K562 (cell line): ENCODE results near the gene VSIG10L. TPM values are rescaled to one million over a fixed set of nuclear protein-coding genes. Genes with fewer than 3 reads are reported as not detected.

Source experiments
- ARID1B ChIP-seq: fragments of 450-650 bp; IDR thresholded peaks from 2 replicates; pipeline ENCODE4 v1.6.1; 2016; ENCODE audit warnings: antibody characterized with exemption, mild to moderate bottlenecking, inconsistent platforms
- ATF4 ChIP-seq: fragments of 450-650 bp; formaldehyde crosslinking; IDR thresholded peaks from 2 replicates; pipeline ENCODE4 v1.4.0; 2022; ENCODE audit warnings: mild to moderate bottlenecking, moderate library complexity
- CTBP1 ChIP-seq: fragments of 450-650 bp; IDR thresholded peaks from 2 replicates; pipeline ENCODE4 v1.6.1; 2016; ENCODE audit warnings: borderline replicate concordance
- E2F3 ChIP-seq: fragments of 250-450 bp; sonication (Bioruptor Pico); IDR thresholded peaks from 2 replicates; pipeline ENCODE4 v1.4.0; 2020; ENCODE audit warnings: mild to moderate bottlenecking
- E2F6 ChIP-seq, 2 experiments: IDR thresholded peaks; 2 replicates each; pipeline ENCODE4 v1.6.1; 2011; ENCODE audit warnings: borderline replicate concordance in 1 of 2, control low read depth in 1 of 2, low read depth in 1 of 2, low read length in 1 of 2, mild to moderate bottlenecking in 1 of 2, mixed read lengths in 1 of 2, moderate library complexity in 1 of 2; ENCODE audit not compliant: insufficient read depth in 1 of 2, insufficient read length in 1 of 2, poor library complexity in 1 of 2, severe bottlenecking in 1 of 2; ENCODE audit errors: extremely low read depth in 1 of 2
- ELF4 ChIP-seq: fragments of 450-650 bp; formaldehyde crosslinking; IDR thresholded peaks from 2 replicates; pipeline ENCODE4 v1.4.0; 2022; ENCODE audit warnings: missing genetic modification characterization
- FOXP4 ChIP-seq: sonication (generic); formaldehyde crosslinking; IDR thresholded peaks from 2 replicates; pipeline ENCODE4 v1.8.0; 2022; ENCODE audit warnings: mild to moderate bottlenecking, missing genetic modification reagents, borderline replicate concordance
- HES1 ChIP-seq: fragments of 450-650 bp; IDR thresholded peaks from 2 replicates; pipeline ENCODE4 v1.6.1; 2016; ENCODE audit warnings: low read depth, mild to moderate bottlenecking, moderate library complexity
- KDM5B ChIP-seq: fragments of 200-600 bp; sonication (generic); IDR thresholded peaks from 2 replicates; pipeline ENCODE4 v1.6.1; 2012; ENCODE audit warnings: low read depth, mild to moderate bottlenecking, moderate library complexity, low read length, control low read depth, inconsistent platforms; ENCODE audit not compliant: insufficient replicate concordance
- MAFG ChIP-seq: fragments of 450-650 bp; conservative IDR thresholded peaks from 2 replicates; pipeline ENCODE4 v1.6.1; 2016; ENCODE audit warnings: missing genetic modification characterization, missing compliant biosample characterization
- OTX1 ChIP-seq: fragments of 450-650 bp; formaldehyde crosslinking; IDR thresholded peaks from 2 replicates; pipeline ENCODE4 v1.4.0; 2022; ENCODE audit warnings: mild to moderate bottlenecking
- PTBP1 ChIP-seq: fragments of 200-400 bp; formaldehyde crosslinking; IDR thresholded peaks from 2 replicates; pipeline ENCODE4 v1.6.1; 2017; ENCODE audit warnings: low read depth, low read length
- RNF2 ChIP-seq: sonication (generic); IDR thresholded peaks from 2 replicates; pipeline ENCODE4 v1.6.1; 2016
- ZNF41 ChIP-seq: fragments of 250-450 bp; sonication (Bioruptor Pico); conservative IDR thresholded peaks from 2 replicates; pipeline ENCODE4 v1.4.0; 2020; ENCODE audit warnings: mild to moderate bottlenecking
- polyA plus RNA-seq, 8 experiments: library from polyadenylated mRNA; depleted of rRNA in 4 of 8; stranded (reverse) in 5 of 8; unstranded in 3 of 8; fragments of >200 nt; fragmentation: Nextera tagmentation in 2 of 8; fragmentation: Illumina TruSeq in 1 of 8; extraction: Ambion mirVana in 2 of 8; extraction: Trizol in 1 of 8; gene quantifications; 2 replicates each; pipeline versions ENCODE4 v1.2.1 to v1.2.3, GENCODE V29; 2011 to 2014; ENCODE audit warnings: inconsistent platforms in 1 of 8, missing spikeins in 1 of 8
- total RNA-seq, 7 experiments: library from RNA; depleted of rRNA in 6 of 7; stranded (reverse); fragments of >200 nt in 6 of 7; fragmentation: Illumina TruSeq in 2 of 7; extraction: Trizol in 2 of 7; gene quantifications; 2 replicates each; pipeline versions ENCODE4 v1.2.1 to v1.2.3, GENCODE V29; 2011 to 2021; ENCODE audit warnings: low replicate concordance in 1 of 7
- TF ChIP-seq, protein P1 (sequence below): fragments of 450-650 bp; IDR thresholded peaks from 2 replicates; pipeline ENCODE4 v1.6.1; 2016; ENCODE audit warnings: borderline replicate concordance
- TF ChIP-seq, protein P2 (sequence below): IDR thresholded peaks from 2 replicates; pipeline ENCODE4 v1.6.1; 2014; ENCODE audit warnings: antibody characterized with exemption

The VSIG10L gene
- total and polyA plus RNA-seq, 9 of the 15 experiments (the other 6 are each of a cell fraction or from before 2014, with no cell fraction given) = 1.1 to 7.6 (median 2.2) TPM

DNA sequence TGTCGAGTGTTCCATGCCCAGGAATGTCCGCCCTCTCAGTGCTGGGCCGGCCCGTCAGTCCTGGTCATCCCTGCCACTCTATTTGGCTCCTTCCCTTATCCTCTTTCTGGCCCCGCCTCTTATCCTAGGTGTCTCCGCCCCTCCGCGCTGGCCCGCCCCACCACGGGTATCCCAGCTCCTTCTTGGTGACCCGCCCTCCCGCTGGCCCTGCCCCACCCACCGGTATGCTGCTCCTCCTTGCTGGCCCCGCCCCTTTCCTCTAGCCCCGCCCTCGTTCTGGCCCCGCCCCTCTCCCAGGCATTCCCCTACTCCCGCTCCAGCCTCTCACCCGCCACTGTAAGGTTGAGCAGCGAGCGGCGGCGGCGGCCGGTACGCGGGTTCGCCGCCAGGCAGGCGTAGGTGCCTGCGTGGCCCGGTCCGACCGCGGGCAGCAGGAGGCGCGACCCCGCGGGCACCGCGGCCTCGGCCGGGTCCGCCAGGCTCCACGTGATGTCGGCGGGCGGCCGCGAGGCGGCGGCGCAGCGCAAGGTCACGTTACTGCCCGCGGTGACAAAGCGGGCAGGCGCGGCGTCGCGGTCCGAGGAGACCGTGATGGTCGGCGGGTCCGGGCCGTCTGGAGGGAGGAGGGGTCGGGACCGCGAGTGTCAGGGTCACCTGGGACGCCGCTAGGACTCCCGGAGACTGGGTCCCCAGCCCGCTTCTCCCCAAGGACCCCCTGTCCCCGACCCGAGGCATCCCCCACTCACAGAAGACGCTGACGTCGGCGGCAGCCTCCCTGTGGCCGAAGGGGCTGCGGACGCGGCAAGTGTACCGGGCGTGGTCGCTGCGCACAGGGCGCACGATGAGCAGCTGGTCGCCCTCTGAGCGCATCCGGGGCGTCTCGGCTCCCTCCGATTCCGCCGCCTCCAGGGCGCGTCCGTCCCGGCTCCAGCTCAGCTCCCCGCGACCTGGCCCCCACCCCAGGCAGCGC, 2.0 kb downstream of the VSIG10L start (continued):
- TF ChIP-seq ZNF41 (CRISPR knock-in tag) (no peak), E2F6 (IDR thresholded peaks at IDR 0.05; ENCODE audit: borderline replicate concordance in 1 of 2, extremely low read depth in 1 of 2, insufficient read depth in 1 of 2, insufficient read length in 1 of 2, low read depth in 1 of 2, low read length in 1 of 2, poor library complexity in 1 of 2, severe bottlenecking in 1 of 2) (peak; percentile 96 to 97), ARID1B (peak; percentile 37; the same call in 1 of the 2 replicates), ATF4 (CRISPR knock-in tag) (no peak), OTX1 (CRISPR knock-in tag) (no peak), ELF4 (no peak), FOXP4 (no peak), CTBP1 (peak; percentile 86), E2F3 (peak; percentile 72; the same call in 1 of the 2 replicates), RNF2 (0 out of 2 replicates have a peak, but pooled peaks have one; percentile 26), MAFG (tag) (no peak), HES1 (no peak), KDM5B (peak; percentile 68), PTBP1 (no peak)
- TF ChIP-seq, protein P1, sequence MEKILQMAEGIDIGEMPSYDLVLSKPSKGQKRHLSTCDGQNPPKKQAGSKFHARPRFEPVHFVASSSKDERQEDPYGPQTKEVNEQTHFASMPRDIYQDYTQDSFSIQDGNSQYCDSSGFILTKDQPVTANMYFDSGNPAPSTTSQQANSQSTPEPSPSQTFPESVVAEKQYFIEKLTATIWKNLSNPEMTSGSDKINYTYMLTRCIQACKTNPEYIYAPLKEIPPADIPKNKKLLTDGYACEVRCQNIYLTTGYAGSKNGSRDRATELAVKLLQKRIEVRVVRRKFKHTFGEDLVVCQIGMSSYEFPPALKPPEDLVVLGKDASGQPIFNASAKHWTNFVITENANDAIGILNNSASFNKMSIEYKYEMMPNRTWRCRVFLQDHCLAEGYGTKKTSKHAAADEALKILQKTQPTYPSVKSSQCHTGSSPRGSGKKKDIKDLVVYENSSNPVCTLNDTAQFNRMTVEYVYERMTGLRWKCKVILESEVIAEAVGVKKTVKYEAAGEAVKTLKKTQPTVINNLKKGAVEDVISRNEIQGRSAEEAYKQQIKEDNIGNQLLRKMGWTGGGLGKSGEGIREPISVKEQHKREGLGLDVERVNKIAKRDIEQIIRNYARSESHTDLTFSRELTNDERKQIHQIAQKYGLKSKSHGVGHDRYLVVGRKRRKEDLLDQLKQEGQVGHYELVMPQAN = peak; percentile 54; the same call in 1 of the 2 replicates
- TF ChIP-seq, protein P2, sequence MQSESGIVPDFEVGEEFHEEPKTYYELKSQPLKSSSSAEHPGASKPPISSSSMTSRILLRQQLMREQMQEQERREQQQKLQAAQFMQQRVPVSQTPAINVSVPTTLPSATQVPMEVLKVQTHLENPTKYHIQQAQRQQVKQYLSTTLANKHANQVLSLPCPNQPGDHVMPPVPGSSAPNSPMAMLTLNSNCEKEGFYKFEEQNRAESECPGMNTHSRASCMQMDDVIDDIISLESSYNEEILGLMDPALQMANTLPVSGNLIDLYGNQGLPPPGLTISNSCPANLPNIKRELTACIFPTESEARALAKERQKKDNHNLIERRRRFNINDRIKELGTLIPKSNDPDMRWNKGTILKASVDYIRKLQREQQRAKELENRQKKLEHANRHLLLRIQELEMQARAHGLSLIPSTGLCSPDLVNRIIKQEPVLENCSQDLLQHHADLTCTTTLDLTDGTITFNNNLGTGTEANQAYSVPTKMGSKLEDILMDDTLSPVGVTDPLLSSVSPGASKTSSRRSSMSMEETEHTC = peak; percentile 68; the same call in 1 of the 2 replicates
